Measurements from ENCODE around the gene GALNT9. TPM values are rescaled to one million over a fixed set of nuclear protein-coding genes. Genes with fewer than 3 reads are reported as not detected.

GALNT9 gene
- total RNA-seq, 2 donors from 2014 or later: 0.14 to 1.0 TPM

DNA sequence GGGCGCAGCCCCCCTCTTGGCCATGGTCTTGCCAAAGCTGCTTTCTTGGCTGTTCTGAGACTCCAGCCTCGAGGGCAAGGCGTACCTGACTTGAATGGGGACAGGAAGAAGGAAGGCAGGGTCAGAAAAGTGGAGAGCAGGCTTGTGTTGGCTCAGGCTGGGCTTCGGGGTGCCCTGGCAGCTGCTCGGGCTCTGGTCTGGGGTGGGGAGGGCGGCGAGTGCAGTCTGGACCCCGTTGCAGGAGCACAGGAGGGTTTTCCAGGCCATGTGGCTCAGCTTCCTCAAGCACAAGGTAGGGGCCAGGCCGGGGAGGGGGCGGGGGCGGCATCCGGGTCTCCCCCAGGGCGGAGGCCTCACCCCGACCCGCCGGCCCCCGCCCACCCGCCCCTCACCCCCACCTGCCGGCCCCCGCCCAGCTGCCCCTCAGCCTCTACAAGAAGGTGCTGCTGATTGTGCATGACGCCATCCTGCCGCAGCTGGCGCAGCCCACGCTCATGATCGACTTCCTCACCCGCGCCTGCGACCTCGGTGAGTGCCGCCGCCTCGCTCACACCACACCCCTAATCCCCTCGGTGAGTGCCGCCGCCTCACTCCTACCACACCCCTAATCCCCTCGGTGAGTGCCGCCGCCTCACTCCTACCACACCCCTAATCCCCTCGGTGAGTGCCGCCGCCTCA lies 180.9 kb downstream of the GALNT9 start:
- no peak for TF ChIP-seq POLR2AphosphoS5 (IDR thresholded peaks at IDR 0.05)
- TF ChIP-seq, protein P1, sequence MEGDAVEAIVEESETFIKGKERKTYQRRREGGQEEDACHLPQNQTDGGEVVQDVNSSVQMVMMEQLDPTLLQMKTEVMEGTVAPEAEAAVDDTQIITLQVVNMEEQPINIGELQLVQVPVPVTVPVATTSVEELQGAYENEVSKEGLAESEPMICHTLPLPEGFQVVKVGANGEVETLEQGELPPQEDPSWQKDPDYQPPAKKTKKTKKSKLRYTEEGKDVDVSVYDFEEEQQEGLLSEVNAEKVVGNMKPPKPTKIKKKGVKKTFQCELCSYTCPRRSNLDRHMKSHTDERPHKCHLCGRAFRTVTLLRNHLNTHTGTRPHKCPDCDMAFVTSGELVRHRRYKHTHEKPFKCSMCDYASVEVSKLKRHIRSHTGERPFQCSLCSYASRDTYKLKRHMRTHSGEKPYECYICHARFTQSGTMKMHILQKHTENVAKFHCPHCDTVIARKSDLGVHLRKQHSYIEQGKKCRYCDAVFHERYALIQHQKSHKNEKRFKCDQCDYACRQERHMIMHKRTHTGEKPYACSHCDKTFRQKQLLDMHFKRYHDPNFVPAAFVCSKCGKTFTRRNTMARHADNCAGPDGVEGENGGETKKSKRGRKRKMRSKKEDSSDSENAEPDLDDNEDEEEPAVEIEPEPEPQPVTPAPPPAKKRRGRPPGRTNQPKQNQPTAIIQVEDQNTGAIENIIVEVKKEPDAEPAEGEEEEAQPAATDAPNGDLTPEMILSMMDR (IDR thresholded peaks at IDR 0.05): no peak
- TF ChIP-seq POLR2A (IDR thresholded peaks at IDR 0.05): no peak
- 94% methylated on average over 39 of the region's 41 CpGs for WGBS
- intact Hi-C loops (cut with DNase I): no loop called here
- H3K27me3 ChIP-seq (replicated peaks; ENCODE audit: insufficient read depth): no peaks in the 10 kb centered on the region
- H3K36me3 ChIP-seq: no peaks in the 10 kb centered on the region
- H3K9me3 ChIP-seq: no peaks in the 10 kb centered on the region
- peaks cover 7% of the 10 kb centered on the region for H3K4me1 ChIP-seq (replicated peaks)
- H3K27ac ChIP-seq: no peak overlapping the region
- no peak overlapping the region for H3K4me3 ChIP-seq
- DNase-seq (ENCODE audit: low spot score): no peak

DNA sequence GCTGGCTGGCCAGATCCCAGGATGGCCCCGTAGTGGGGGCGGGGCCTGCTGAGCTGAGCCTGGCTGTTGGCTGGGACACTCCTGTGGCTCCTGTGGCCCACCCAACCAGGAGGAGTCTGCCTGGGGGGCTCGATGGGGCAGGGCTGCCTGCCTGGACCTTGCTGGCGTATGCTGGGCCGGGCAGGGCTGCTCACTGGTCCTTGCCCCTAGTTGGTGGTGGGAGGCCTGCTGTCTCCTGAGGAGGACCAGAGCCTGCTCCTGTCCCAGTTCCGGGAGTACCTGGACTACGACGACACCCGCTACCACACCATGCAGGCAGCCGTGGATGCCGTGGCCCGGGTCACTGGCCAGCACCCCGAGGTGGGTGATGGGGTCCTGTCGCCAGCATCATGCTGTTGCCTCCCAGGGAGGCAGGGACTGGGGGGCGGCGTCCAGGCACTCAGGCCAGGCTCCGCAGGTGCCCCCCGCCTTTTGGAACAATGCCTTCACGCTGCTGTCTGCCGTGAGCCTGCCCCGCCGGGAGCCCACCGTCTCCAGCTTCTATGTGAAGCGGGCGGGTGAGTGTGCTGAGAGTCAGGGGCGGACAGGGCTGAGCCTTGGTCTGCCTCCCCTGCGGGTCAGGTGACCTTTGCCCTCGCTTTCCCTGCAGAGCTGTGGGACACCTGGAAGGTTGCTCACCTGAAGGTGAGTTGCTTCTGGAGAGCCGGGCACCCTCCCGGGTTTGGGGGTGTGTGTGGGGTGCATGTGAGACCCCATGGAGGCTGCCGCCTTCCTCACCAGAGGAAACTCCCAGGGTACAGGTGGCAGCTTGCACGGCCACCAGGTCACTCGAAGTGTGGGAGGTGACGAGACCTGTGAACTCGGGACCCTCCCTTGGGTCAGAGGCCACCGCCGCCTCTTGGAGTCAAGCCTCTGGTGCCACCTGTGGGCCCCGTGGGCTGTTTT lies 181.7 kb downstream of the GALNT9 start:
- 91% methylated on average over 29 of the region's 38 CpGs for WGBS
- Histone ChIP-seq H3K36me3 (no peaks in the 10 kb centered on the region), H3K27me3 (replicated peaks; ENCODE audit: insufficient read depth) (no peaks in the 10 kb centered on the region), H3K4me3 (no peak overlapping the region), H3K27ac (no peak overlapping the region), H3K4me1 (replicated peaks) (peaks cover 14% of the 10 kb centered on the region), H3K9me3 (no peaks in the 10 kb centered on the region)
- no peak for DNase-seq (ENCODE audit: low spot score)
- intact Hi-C loops (cut with DNase I): no loop called here
- TF ChIP-seq POLR2A (IDR thresholded peaks at IDR 0.05): no peak
- TF ChIP-seq, protein P1 (IDR thresholded peaks at IDR 0.05): no peak
- no peak for TF ChIP-seq POLR2AphosphoS5 (IDR thresholded peaks at IDR 0.05)

DNA sequence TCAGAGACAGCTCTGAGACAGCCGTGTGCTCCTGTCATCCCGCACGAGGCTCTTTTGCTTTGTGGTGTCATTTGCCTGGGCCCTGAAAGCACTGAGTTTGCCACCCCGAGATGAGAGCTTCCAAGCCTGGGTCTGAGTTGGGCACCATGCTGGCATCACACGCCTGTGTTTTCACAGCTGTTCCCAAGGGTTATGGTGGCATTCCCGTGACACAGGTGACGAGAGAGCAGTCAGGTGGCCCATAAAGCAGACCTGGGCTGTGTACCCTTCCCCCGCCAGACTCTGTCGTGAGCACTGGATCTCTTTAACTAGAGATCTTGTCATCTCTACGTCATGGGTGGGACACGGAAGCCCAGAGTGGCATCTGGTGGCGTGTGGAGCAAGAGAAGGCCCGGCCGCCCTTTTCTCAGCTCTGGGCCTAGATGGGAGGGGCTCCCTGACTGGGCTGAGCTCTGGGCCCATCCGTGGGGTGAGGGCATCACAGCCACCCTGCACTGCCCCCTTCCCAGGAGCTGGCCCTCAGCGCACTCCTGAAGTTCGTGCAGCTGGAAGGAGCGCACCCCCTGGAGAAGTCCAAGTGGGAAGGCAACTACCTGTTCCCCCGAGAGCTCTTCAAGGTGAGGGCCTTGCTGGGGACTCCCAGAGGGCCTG lies 182.5 kb downstream of the GALNT9 start:
- intact Hi-C loops (cut with DNase I): no loop called here
- Histone ChIP-seq H3K27me3 (replicated peaks; ENCODE audit: insufficient read depth) (no peaks in the 10 kb centered on the region), H3K4me1 (replicated peaks) (peaks cover 14% of the 10 kb centered on the region), H3K4me3 (no peak overlapping the region), H3K36me3 (no peaks in the 10 kb centered on the region), H3K27ac (no peak overlapping the region), H3K9me3 (no peaks in the 10 kb centered on the region)
- TF ChIP-seq POLR2A (IDR thresholded peaks at IDR 0.05) (no peak), POLR2AphosphoS5 (IDR thresholded peaks at IDR 0.05) (no peak)
- TF ChIP-seq, protein P1 (IDR thresholded peaks at IDR 0.05): no peak
- 91% methylated on average over 19 of the region's 19 CpGs for WGBS
- DNase-seq (ENCODE audit: low spot score): no peak

Small RNA genes lying within 50 kb of the gene (small RNA-seq; reads per million reads assigned to genes)
- 0 reads per million in 2 donors for gene AC138466.3

Other genes starting within 250 kb of the GALNT9 start
- 10 to 100 TPM; 12.7 to 29.0 TPM for gene DDX51, start 185.3 kb downstream of the GALNT9 start, total RNA-seq
- 10 to 100 TPM; 12.4 to 32.5 TPM for gene NOC4L, start 185.1 kb downstream of the GALNT9 start, total RNA-seq
- gene FBRSL1, start 160.6 kb upstream of the GALNT9 start, total RNA-seq: 10 to 100 TPM; 34.2 to 69.2 TPM

Data from prostate gland (tissue), 2 donors.